ENCODE measurements around the gene ZGPAT. TPM values are rescaled to one million over a fixed set of nuclear protein-coding genes. Genes with fewer than 3 reads are reported as not detected.

The ZGPAT gene
- total and polyA plus RNA-seq, 2 donors (not counting 3 experiments of a cell fraction or from before 2014, with no cell fraction given), result 23.1 to 29.3 TPM

GRCh38 chr20:63785691-63786131, 77.9 kb downstream of the ZGPAT start:
- intact Hi-C loops (cut with micrococcal nuclease) (loop anchor here (1.0 to 2.0 kb wide), 2 partner anchors 79 to 187 kb away; no protein-coding TSS in a partner anchor), dilution Hi-C loops (cut with MboI; ENCODE audit: extremely low pct_ligation_motif_present, low sequenced_read_pairs) (no loop called here)
- Histone ChIP-seq H4K20me1 (replicated peaks; ENCODE audit: control insufficient read depth, extremely low read depth, insufficient read depth, low read length) (no peaks in the 10 kb centered on the region), H3K79me2 (ENCODE audit: control insufficient read depth, insufficient read depth, low read length) (no peaks in the 10 kb centered on the region), H3K4me1 (ENCODE audit: control insufficient read depth, extremely low read depth, insufficient read depth, low read length) (no peaks in the 10 kb centered on the region), H3K9me3 (replicated peaks; ENCODE audit: control insufficient read depth, insufficient read depth, low read length) (no peaks in the 10 kb centered on the region), H3K27me3 (ENCODE audit: control insufficient read depth in 2 of 2, insufficient read depth in 2 of 2, low read length in 2 of 2) (no peaks in the 10 kb centered on the region), H3K9ac (replicated peaks; ENCODE audit: extremely low read depth, insufficient read depth, low read length) (no peak overlapping the region), H3K4me3 (replicated peaks in 1 of 3; ENCODE audit: insufficient read depth in 1 of 3, low read depth in 1 of 3, low read length in 3 of 3) (no peak overlapping the region), H2AFZ (ENCODE audit: low read depth, low read length) (no peak overlapping the region), H3K27ac (ENCODE audit: insufficient read depth, low read depth, low read length) (no peak overlapping the region), H3K9me1 (replicated peaks; ENCODE audit: control insufficient read depth, extremely low read depth, insufficient read depth, low read length) (no peaks in the 10 kb centered on the region), H3K4me2 (ENCODE audit: insufficient read depth, low read length) (no peak overlapping the region), H3K36me3 (ENCODE audit: control insufficient read depth in 2 of 2, extremely low read depth in 1 of 2, insufficient read depth in 2 of 2, low read length in 2 of 2) (no peaks in the 10 kb centered on the region)
- POLR2A ChIA-PET, result no interaction called here
- DNase-seq (ENCODE audit: low read depth, low spot score), result no peak
- no peak for TF ChIP-seq MYC (IDR thresholded peaks at IDR 0.05; ENCODE audit: low read depth, low read length)
- FAIRE-seq, result peak; percentile 37
- CTCF ChIA-PET, result interaction anchor here (0.6 to 3.8 kb wide), 25 partner anchors 8 to 242 kb away, joined by 3 to 32 read pairs (median 5); partner anchors contain the start of genes PRPF6 and TPD52L2
- no TSS peak for BruUV-seq (replicated peaks)

Small RNA genes within 50 kb of the gene (small RNA-seq; reads per million reads assigned to genes)
- gene LIME1 (ENCODE audit: insufficient read depth, insufficient read length, low read depth, low replicate concordance) (not detected), gene TNFRSF6B (ENCODE audit: insufficient read depth, insufficient read length, low read depth, low replicate concordance) (not detected)

Other genes starting within 250 kb of the ZGPAT start
- not detected in 2 replicates for gene KCNQ2, start 235.4 kb upstream of the ZGPAT start, total RNA-seq
- not detected in 2 replicates for gene KCNQ2, start 235.4 kb upstream of the ZGPAT start, polyA plus RNA-seq
- gene EEF1A2, start 209.0 kb upstream of the ZGPAT start, total RNA-seq, result 2.9 and 3.4 TPM in 2 replicates
- 2.7 and 2.9 TPM in 2 replicates for gene EEF1A2, start 209.0 kb upstream of the ZGPAT start, polyA plus RNA-seq
- 219 and 233 TPM in 2 replicates for gene PPDPF, start 187.3 kb upstream of the ZGPAT start, total RNA-seq
- gene PPDPF, start 187.3 kb upstream of the ZGPAT start, polyA plus RNA-seq, result 52.2 and 58.9 TPM in 2 replicates
- 0.18 TPM in 1 of 2 replicates, not detected in the other for gene PTK6, start 170.7 kb upstream of the ZGPAT start, total RNA-seq
- 0.05 TPM in 1 of 2 replicates, not detected in the other for gene PTK6, start 170.7 kb upstream of the ZGPAT start, polyA plus RNA-seq
- not detected in 2 replicates for gene SRMS, start 160.3 kb upstream of the ZGPAT start, total RNA-seq
- not detected in 2 replicates for gene SRMS, start 160.3 kb upstream of the ZGPAT start, polyA plus RNA-seq
- 0.51 and 0.71 TPM in 2 replicates for gene FNDC11, start 153.9 kb upstream of the ZGPAT start, total RNA-seq
- 1.9 and 3.4 TPM in 2 replicates for gene FNDC11, start 153.9 kb upstream of the ZGPAT start, polyA plus RNA-seq
- gene HELZ2, start 133.8 kb upstream of the ZGPAT start, total RNA-seq, result 29.2 and 33.2 TPM in 2 replicates
- 10.6 and 16.2 TPM in 2 replicates for gene HELZ2, start 133.8 kb upstream of the ZGPAT start, polyA plus RNA-seq
- gene GMEB2, start 80.9 kb upstream of the ZGPAT start, total RNA-seq, result 12.1 and 14.1 TPM in 2 replicates
- 12.7 and 13.4 TPM in 2 replicates for gene GMEB2, start 80.9 kb upstream of the ZGPAT start, polyA plus RNA-seq
- 1.7 and 1.8 TPM in 2 replicates for gene STMN3, start 54.6 kb upstream of the ZGPAT start, total RNA-seq
- 4.7 and 8.4 TPM in 2 replicates for gene STMN3, start 54.6 kb upstream of the ZGPAT start, polyA plus RNA-seq
- 38.6 and 44.9 TPM in 2 replicates for gene RTEL1, start 49.7 kb upstream of the ZGPAT start, total RNA-seq
- gene RTEL1, start 49.7 kb upstream of the ZGPAT start, polyA plus RNA-seq, result 17.0 and 20.6 TPM in 2 replicates
- gene TNFRSF6B, start 11.4 kb upstream of the ZGPAT start, total RNA-seq, result 0.69 TPM in 1 of 2 replicates, not detected in the other
- gene TNFRSF6B, start 11.4 kb upstream of the ZGPAT start, polyA plus RNA-seq, result 11.3 and 20.6 TPM in 2 replicates
- gene ARFRP1, start 63 bp upstream of the ZGPAT start, total RNA-seq, result 51.6 and 56.3 TPM in 2 replicates
- 37.0 and 48.7 TPM in 2 replicates for gene ARFRP1, start 63 bp upstream of the ZGPAT start, polyA plus RNA-seq
- gene LIME1, start 28.6 kb downstream of the ZGPAT start, total RNA-seq, result 11.5 and 12.2 TPM in 2 replicates
- 10.7 and 16.3 TPM in 2 replicates for gene LIME1, start 28.6 kb downstream of the ZGPAT start, polyA plus RNA-seq
- gene SLC2A4RG, start 31.7 kb downstream of the ZGPAT start, total RNA-seq, result 69.3 and 69.4 TPM in 2 replicates
- gene SLC2A4RG, start 31.7 kb downstream of the ZGPAT start, polyA plus RNA-seq, result 41.7 and 66.5 TPM in 2 replicates
- 4.3 and 7.1 TPM in 2 replicates for gene ZBTB46, start 123.2 kb downstream of the ZGPAT start, total RNA-seq
- gene ZBTB46, start 123.2 kb downstream of the ZGPAT start, polyA plus RNA-seq, result 1.3 TPM in 2 replicates
- gene ABHD16B, start 153.5 kb downstream of the ZGPAT start, total RNA-seq, result not detected in 2 replicates
- gene ABHD16B, start 153.5 kb downstream of the ZGPAT start, polyA plus RNA-seq, result not detected in 2 replicates
- gene TPD52L2, start 157.2 kb downstream of the ZGPAT start, total RNA-seq, result 114 and 123 TPM in 2 replicates
- gene TPD52L2, start 157.2 kb downstream of the ZGPAT start, polyA plus RNA-seq, result 142 and 151 TPM in 2 replicates
- 58.7 and 60.3 TPM in 2 replicates for gene DNAJC5, start 187.1 kb downstream of the ZGPAT start, total RNA-seq
- gene DNAJC5, start 187.1 kb downstream of the ZGPAT start, polyA plus RNA-seq, result 40.1 and 44.7 TPM in 2 replicates
- gene UCKL1, start 248.4 kb downstream of the ZGPAT start, total RNA-seq, result 51.1 TPM in 2 replicates
- 78.8 and 113 TPM in 2 replicates for gene UCKL1, start 248.4 kb downstream of the ZGPAT start, polyA plus RNA-seq